Ascending aorta (tissue), 2 donors: Measurements from ENCODE around the gene VPS4A. TPM values are rescaled to one million over a fixed set of nuclear protein-coding genes. Genes with fewer than 3 reads are reported as not detected.

Experiments
- DNase-seq, 2 donors: peaks; one replicate each; pipeline ENCODE4 v3.0.0-alpha.2; 2019; ENCODE audit warnings: low spot score in 2 of 2
- H3K27ac ChIP-seq, 2 donors: fragments of 200-600 bp; sonication (generic); one replicate each; pipeline ENCODE4 v1.5.1; 2016 to 2017; ENCODE audit warnings: mild to moderate bottlenecking in 1 of 2
- H3K27me3 ChIP-seq: fragments of 200-600 bp; sonication (generic); one replicate; pipeline ENCODE4 v1.5.1; 2017
- H3K36me3 ChIP-seq, 2 donors: fragments of 200-600 bp; sonication (generic); one replicate each; pipeline ENCODE4 v1.5.1; 2016
- H3K4me1 ChIP-seq, 2 donors: fragments of 200-600 bp; sonication (generic); one replicate each; pipeline ENCODE4 v1.5.1; 2016 to 2017; ENCODE audit warnings: mild to moderate bottlenecking in 1 of 2
- H3K4me3 ChIP-seq, 2 donors: fragments of 200-600 bp; sonication (generic); one replicate each; pipeline ENCODE4 v1.5.1; 2016 to 2017; ENCODE audit warnings: mild to moderate bottlenecking in 1 of 2
- H3K9me3 ChIP-seq, 2 donors: fragments of 200-600 bp; sonication (generic); one replicate each; pipeline ENCODE4 v1.5.1; 2016
- CTCF ChIP-seq, 3 experiments: fragments of 200-600 bp in 2 of 3; fragments of 450-650 bp in 1 of 3; sonication (generic) in 2 of 3; IDR thresholded peaks; one replicate each; pipeline ENCODE4 v1.5.1; 2016 to 2019; ENCODE audit warnings: antibody characterized with exemption in 3 of 3, mild to moderate bottlenecking in 1 of 3, moderate library complexity in 1 of 3
- intact Hi-C: fragments of 100-400 bp; cut with DNase I; formaldehyde crosslinking; loops from one replicate; pipeline ENCODE4 v1.15.1; 2023
- total RNA-seq: library from RNA; depleted of rRNA; stranded (reverse); fragments of >200 nt; gene quantifications from one replicate; pipeline ENCODE4 v1.1.0, GENCODE V29; 2016

The VPS4A gene
- total RNA-seq = 38.3 TPM

- Histone ChIP-seq H3K9me3 (no peaks in the 10 kb centered on the region), H3K36me3 (peaks cover 13 to 17% of the 10 kb centered on the region in 2 donors), H3K27me3 (no peaks in the 10 kb centered on the region), H3K4me1 (peaks cover 6 to 18% of the 10 kb centered on the region in 2 donors), H3K4me3 (peak within 1 kb of the TSS; percentile 79 to 98), H3K27ac (peak within 1 kb of the TSS; percentile 76)
- TF ChIP-seq CTCF (IDR thresholded peaks at IDR 0.05) = peak; percentile 89 to 96 (median 94)
- intact Hi-C loops = loop anchor here (1.0 to 10.0 kb wide), 4 partner anchors 19 to 776 kb away; partner anchors contain the start of genes COG8, NIP7, PDF and ZFP90
- peak; percentile 82 to 97 for DNase-seq
Measured at GRCh38 chr16:69310653-69311532, at the start of gene VPS4A. Gene VPS4A, plus strand, starts transcription at chr16:69311350. Its CDS starts 162 bp downstream, at chr16:69311512.

- DNase-seq = no peak
- Histone ChIP-seq H3K36me3 (peaks cover 3 to 12% of the 10 kb centered on the region in 2 donors), H3K27ac (no peak overlapping the region), H3K4me1 (no peaks in the 10 kb centered on the region), H3K9me3 (no peaks in the 10 kb centered on the region), H3K27me3 (no peaks in the 10 kb centered on the region), H3K4me3 (no peak overlapping the region)
- intact Hi-C loops = no loop called here
- no peak for TF ChIP-seq CTCF (IDR thresholded peaks at IDR 0.05)
Measured at GRCh38 chr16:69266334-69267063, 44.7 kb upstream of the VPS4A start.

GRCh38 chr16:69267633-69268032 is 43.5 kb upstream of the VPS4A start:
- TF ChIP-seq CTCF (IDR thresholded peaks at IDR 0.05) = no peak

GRCh38 chr16:69270395-69270794 is 40.8 kb upstream of the VPS4A start:
- Histone ChIP-seq H3K4me1 (peaks cover 0 to 1% of the 10 kb centered on the region in 2 donors), H3K9me3 (no peaks in the 10 kb centered on the region), H3K36me3 (peaks cover 3 to 8% of the 10 kb centered on the region in 2 donors), H3K27me3 (no peaks in the 10 kb centered on the region), H3K27ac (no peak overlapping the region), H3K4me3 (no peak overlapping the region)
- intact Hi-C loops = no loop called here
- DNase-seq = no peak
- TF ChIP-seq CTCF (IDR thresholded peaks at IDR 0.05) = no peak

More at GRCh38 chr16:69267633-69268032, 43.5 kb upstream of the VPS4A start:
- DNase-seq = no peak
- H3K27ac ChIP-seq = no peak overlapping the region
- H3K36me3 ChIP-seq = peaks cover 3 to 8% of the 10 kb centered on the region in 2 donors
- intact Hi-C loops = no loop called here
- no peak overlapping the region for H3K4me3 ChIP-seq
- no peaks in the 10 kb centered on the region for H3K27me3 ChIP-seq
- H3K9me3 ChIP-seq = no peaks in the 10 kb centered on the region
- H3K4me1 ChIP-seq = no peaks in the 10 kb centered on the region

- Histone ChIP-seq H3K9me3 (no peaks in the 10 kb centered on the region), H3K36me3 (peaks cover 3 to 8% of the 10 kb centered on the region in 2 donors), H3K4me1 (peaks cover 0 to 6% of the 10 kb centered on the region in 2 donors), H3K27ac (no peak overlapping the region), H3K4me3 (no peak overlapping the region), H3K27me3 (no peaks in the 10 kb centered on the region)
- no peak for DNase-seq
- no peak for TF ChIP-seq CTCF (IDR thresholded peaks at IDR 0.05)
- intact Hi-C loops = no loop called here
Measured at GRCh38 chr16:69270831-69271230, 40.3 kb upstream of the VPS4A start.
